ENCODE data around the gene RALGAPA1. TPM values are rescaled to one million over a fixed set of nuclear protein-coding genes. Genes with fewer than 3 reads are reported as not detected.
"Not testable (repeated sequence)": the region's sequence is repeated elsewhere in the genome, so short reads cannot be mapped to it uniquely, and the experiment has no call there.

Gene RALGAPA1
- total RNA-seq, 1 donor, result 80.0 TPM

- Histone ChIP-seq H3K4me1 (ENCODE audit: insufficient read depth, low read length) (no peaks in the 10 kb centered on the region), H3K4me3 (ENCODE audit: low read length) (no peak overlapping the region), H3K9me3 (ENCODE audit: low read depth, low read length) (no peaks in the 10 kb centered on the region), H3K27me3 (ENCODE audit: insufficient read depth, low read length) (no peaks in the 10 kb centered on the region)
These were observed 50.5 kb downstream of the RALGAPA1 start for GRCh38 chr14:35758523-35759129.

- Histone ChIP-seq H3K27me3 (ENCODE audit: insufficient read depth, low read length) (no peaks in the 10 kb centered on the region), H3K4me3 (ENCODE audit: low read length) (no peak overlapping the region), H3K4me1 (ENCODE audit: insufficient read depth, low read length) (no peaks in the 10 kb centered on the region), H3K9me3 (ENCODE audit: low read depth, low read length) (no peaks in the 10 kb centered on the region)
These were observed 54.4 kb downstream of the RALGAPA1 start for GRCh38 chr14:35754671-35755070.

- H3K27me3 ChIP-seq (ENCODE audit: insufficient read depth, low read length), result no peaks in the 10 kb centered on the region
- H3K4me3 ChIP-seq (ENCODE audit: low read length), result no peak overlapping the region
- H3K9me3 ChIP-seq (ENCODE audit: low read depth, low read length), result no peaks in the 10 kb centered on the region
- no peaks in the 10 kb centered on the region for H3K4me1 ChIP-seq (ENCODE audit: insufficient read depth, low read length)
These were observed 56.7 kb downstream of the RALGAPA1 start for GRCh38 chr14:35752380-35752779.

- no peaks in the 10 kb centered on the region for H3K4me1 ChIP-seq (ENCODE audit: insufficient read depth, low read length)
- H3K4me3 ChIP-seq (ENCODE audit: low read length), result no peak overlapping the region
- no peaks in the 10 kb centered on the region for H3K9me3 ChIP-seq (ENCODE audit: low read depth, low read length)
- H3K27me3 ChIP-seq (ENCODE audit: insufficient read depth, low read length), result no peaks in the 10 kb centered on the region
These were observed 58.7 kb downstream of the RALGAPA1 start for GRCh38 chr14:35750202-35750904.

GRCh38 chr14:35747379-35747778 is 61.7 kb downstream of the RALGAPA1 start:
- Histone ChIP-seq H3K4me1 (ENCODE audit: insufficient read depth, low read length) (no peaks in the 10 kb centered on the region), H3K27me3 (ENCODE audit: insufficient read depth, low read length) (no peaks in the 10 kb centered on the region), H3K4me3 (ENCODE audit: low read length) (no peak overlapping the region), H3K9me3 (ENCODE audit: low read depth, low read length) (no peaks in the 10 kb centered on the region)

- Histone ChIP-seq H3K9me3 (ENCODE audit: low read depth, low read length) (no peaks in the 10 kb centered on the region), H3K4me3 (ENCODE audit: low read length) (no peak overlapping the region), H3K27me3 (ENCODE audit: insufficient read depth, low read length) (no peaks in the 10 kb centered on the region), H3K4me1 (ENCODE audit: insufficient read depth, low read length) (no peaks in the 10 kb centered on the region)
These were observed 66.7 kb downstream of the RALGAPA1 start for GRCh38 chr14:35742442-35742841.

GRCh38 chr14:35742032-35742371 is 67.1 kb downstream of the RALGAPA1 start:
- H3K9me3 ChIP-seq (ENCODE audit: low read depth, low read length), result no peaks in the 10 kb centered on the region
- no peak overlapping the region for H3K4me3 ChIP-seq (ENCODE audit: low read length)
- no peaks in the 10 kb centered on the region for H3K4me1 ChIP-seq (ENCODE audit: insufficient read depth, low read length)
- H3K27me3 ChIP-seq (ENCODE audit: insufficient read depth, low read length), result no peaks in the 10 kb centered on the region

- Histone ChIP-seq H3K4me1 (ENCODE audit: insufficient read depth, low read length) (no peaks in the 10 kb centered on the region), H3K9me3 (ENCODE audit: low read depth, low read length) (no peaks in the 10 kb centered on the region), H3K4me3 (ENCODE audit: low read length) (no peak overlapping the region), H3K27me3 (ENCODE audit: insufficient read depth, low read length) (no peaks in the 10 kb centered on the region)
These were observed 67.6 kb downstream of the RALGAPA1 start for GRCh38 chr14:35741345-35742031.

- Histone ChIP-seq H3K27me3 (ENCODE audit: insufficient read depth, low read length) (no peaks in the 10 kb centered on the region), H3K9me3 (ENCODE audit: low read depth, low read length) (no peaks in the 10 kb centered on the region), H3K4me3 (ENCODE audit: low read length) (no peak overlapping the region), H3K4me1 (ENCODE audit: insufficient read depth, low read length) (no peaks in the 10 kb centered on the region)
These were observed 68.9 kb downstream of the RALGAPA1 start for GRCh38 chr14:35740215-35740614.

- not testable (repeated sequence) for H3K27me3 ChIP-seq (ENCODE audit: insufficient read depth, low read length); H3K9me3 ChIP-seq (ENCODE audit: low read depth, low read length); H3K4me1 ChIP-seq (ENCODE audit: insufficient read depth, low read length); H3K4me3 ChIP-seq (ENCODE audit: low read length)
These were observed 73.9 kb downstream of the RALGAPA1 start for GRCh38 chr14:35735163-35735562.

- H3K4me1 ChIP-seq (ENCODE audit: insufficient read depth, low read length); H3K27me3 ChIP-seq (ENCODE audit: insufficient read depth, low read length); H3K4me3 ChIP-seq (ENCODE audit: low read length); H3K9me3 ChIP-seq (ENCODE audit: low read depth, low read length): not testable (repeated sequence)
These were observed 75.6 kb downstream of the RALGAPA1 start for GRCh38 chr14:35733510-35733909.

- H3K4me1 ChIP-seq (ENCODE audit: insufficient read depth, low read length), result no peaks in the 10 kb centered on the region
- no peak overlapping the region for H3K4me3 ChIP-seq (ENCODE audit: low read length)
- H3K27me3 ChIP-seq (ENCODE audit: insufficient read depth, low read length), result no peaks in the 10 kb centered on the region
- H3K9me3 ChIP-seq (ENCODE audit: low read depth, low read length), result no peaks in the 10 kb centered on the region
These were observed 78.2 kb downstream of the RALGAPA1 start for GRCh38 chr14:35730871-35731270.

- H3K9me3 ChIP-seq (ENCODE audit: low read depth, low read length), result no peaks in the 10 kb centered on the region
- H3K4me3 ChIP-seq (ENCODE audit: low read length), result no peak overlapping the region
- no peaks in the 10 kb centered on the region for H3K4me1 ChIP-seq (ENCODE audit: insufficient read depth, low read length)
- H3K27me3 ChIP-seq (ENCODE audit: insufficient read depth, low read length), result no peaks in the 10 kb centered on the region
These were observed 81.3 kb downstream of the RALGAPA1 start for GRCh38 chr14:35727764-35728163.

GRCh38 chr14:35725930-35726329 is 83.2 kb downstream of the RALGAPA1 start:
- Histone ChIP-seq H3K27me3 (ENCODE audit: insufficient read depth, low read length) (no peaks in the 10 kb centered on the region), H3K9me3 (ENCODE audit: low read depth, low read length) (no peaks in the 10 kb centered on the region), H3K4me3 (ENCODE audit: low read length) (no peak overlapping the region), H3K4me1 (ENCODE audit: insufficient read depth, low read length) (no peaks in the 10 kb centered on the region)

- H3K4me1 ChIP-seq (ENCODE audit: insufficient read depth, low read length), result no peaks in the 10 kb centered on the region
- no peaks in the 10 kb centered on the region for H3K9me3 ChIP-seq (ENCODE audit: low read depth, low read length)
- no peaks in the 10 kb centered on the region for H3K27me3 ChIP-seq (ENCODE audit: insufficient read depth, low read length)
- H3K4me3 ChIP-seq (ENCODE audit: low read length), result no peak overlapping the region
These were observed 94.0 kb downstream of the RALGAPA1 start for GRCh38 chr14:35715079-35715478.

GRCh38 chr14:35712466-35712865 is 96.6 kb downstream of the RALGAPA1 start:
- Histone ChIP-seq H3K4me1 (ENCODE audit: insufficient read depth, low read length) (no peaks in the 10 kb centered on the region), H3K9me3 (ENCODE audit: low read depth, low read length) (no peaks in the 10 kb centered on the region), H3K27me3 (ENCODE audit: insufficient read depth, low read length) (no peaks in the 10 kb centered on the region), H3K4me3 (ENCODE audit: low read length) (no peak overlapping the region)
